Head of caudate nucleus (tissue), 42 donors: ENCODE results near the gene USP27X.

Source experiments
- DNase-seq, 42 donors: peaks; one replicate each; pipeline versions ENCODE4 v3.0.0 to v3.0.0-alpha.2; 2020 to 2021; ENCODE audit warnings: mixed read lengths in 7 of 42
- intact Hi-C: fragments of 100-400 bp; cut with DNase I; formaldehyde crosslinking; loops from one replicate; pipeline ENCODE4 v1.15.0; 2022

The USP27X gene

GRCh38 chrX:49879656-49880277, 483 bp downstream of the USP27X start:
- DNase-seq: peak in 5 of 42 donors; percentile 1 to 35 (median 4)
- intact Hi-C loops: no loop called here

DNA sequence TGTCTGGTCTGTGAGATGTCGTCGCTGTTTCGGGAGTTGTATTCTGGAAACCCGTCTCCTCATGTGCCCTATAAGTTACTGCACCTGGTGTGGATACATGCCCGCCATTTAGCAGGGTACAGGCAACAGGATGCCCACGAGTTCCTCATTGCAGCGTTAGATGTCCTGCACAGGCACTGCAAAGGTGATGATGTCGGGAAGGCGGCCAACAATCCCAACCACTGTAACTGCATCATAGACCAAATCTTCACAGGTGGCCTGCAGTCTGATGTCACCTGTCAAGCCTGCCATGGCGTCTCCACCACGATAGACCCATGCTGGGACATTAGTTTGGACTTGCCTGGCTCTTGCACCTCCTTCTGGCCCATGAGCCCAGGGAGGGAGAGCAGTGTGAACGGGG, 1.4 kb downstream of the USP27X start:
- intact Hi-C loops: no loop called here
- no peak for DNase-seq

GRCh38 chrX:49884290-49884862, 5.1 kb downstream of the USP27X start:
- DNase-seq: peak in 41 of 42 donors; percentile 14 to 80 (median 57)
- intact Hi-C loops: no loop called here

DNA sequence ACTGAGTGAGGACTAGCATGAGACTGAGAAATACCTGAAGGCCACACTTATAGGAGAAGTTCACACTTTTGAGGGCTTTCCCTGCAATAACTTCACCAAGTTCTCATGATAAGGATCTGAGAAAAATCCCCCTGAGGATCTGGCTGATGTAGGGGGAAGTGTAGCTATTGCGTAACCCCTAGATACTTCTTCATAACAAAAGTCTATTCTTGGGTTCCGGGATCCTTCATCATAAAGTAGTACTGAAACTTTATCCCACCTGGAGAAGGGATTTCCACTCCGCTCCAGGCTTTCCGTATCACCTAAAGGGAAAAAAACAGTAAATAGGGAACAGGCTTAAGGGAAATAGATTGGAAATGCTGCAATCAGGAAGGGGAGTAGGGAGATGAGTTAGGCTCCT, 13.3 kb downstream of the USP27X start:
- intact Hi-C loops: no loop called here

GRCh38 chrX:49896951-49897350, 17.7 kb downstream of the USP27X start:
- intact Hi-C loops: no loop called here

More for the DNA sequence above, 13.3 kb downstream of the USP27X start:
- no peak for DNase-seq

GRCh38 chrX:49901048-49901447, 21.8 kb downstream of the USP27X start:
- DNase-seq: no peak
- intact Hi-C loops: no loop called here

More at GRCh38 chrX:49896951-49897350, 17.7 kb downstream of the USP27X start:
- DNase-seq: no peak

GRCh38 chrX:49910344-49910743, 31.1 kb downstream of the USP27X start:
- intact Hi-C loops: loop anchor here (10.0 kb wide), 1 partner anchor 164 kb away; no protein-coding TSS in a partner anchor
- DNase-seq: no peak

- DNase-seq: no peak
- intact Hi-C loops: loop anchor here (10.0 kb wide), 1 partner anchor 163 kb away; no protein-coding TSS in a partner anchor
Observed at GRCh38 chrX:49912086-49912485, 32.8 kb downstream of the USP27X start.

- DNase-seq: no peak
- intact Hi-C loops: loop anchor here (10.0 kb wide), 1 partner anchor 162 kb away; no protein-coding TSS in a partner anchor
Observed at GRCh38 chrX:49912861-49913260, 33.6 kb downstream of the USP27X start.

GRCh38 chrX:49915361-49916222, 36.3 kb downstream of the USP27X start:
- intact Hi-C loops: loop anchor here (10.0 kb wide), 1 partner anchor 159 kb away; no protein-coding TSS in a partner anchor

GRCh38 chrX:49919617-49920016, 40.3 kb downstream of the USP27X start:
- intact Hi-C loops: loop anchor here (10.0 kb wide), 1 partner anchor 155 kb away; no protein-coding TSS in a partner anchor

More at GRCh38 chrX:49915361-49916222, 36.3 kb downstream of the USP27X start:
- DNase-seq: peak in 37 of 42 donors; percentile 7 to 78 (median 45)

DNA sequence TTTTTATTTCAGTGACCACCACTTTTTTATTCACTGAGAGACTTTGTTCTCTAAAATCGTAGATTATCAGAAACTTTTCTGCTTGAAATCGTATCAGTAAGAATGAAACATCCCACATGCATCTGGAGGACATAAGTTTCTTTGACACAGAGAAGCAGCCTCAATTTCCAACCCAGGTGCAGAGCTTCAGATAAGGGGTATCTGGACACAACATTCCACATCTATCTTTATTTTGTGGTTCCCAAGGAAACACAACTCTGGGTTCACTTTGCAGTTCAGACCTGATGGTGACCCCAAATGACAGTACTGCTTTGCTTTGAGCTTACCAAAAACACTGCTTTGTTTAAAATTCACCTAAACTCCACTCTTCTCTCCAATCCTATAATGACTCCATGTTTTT, 41.8 kb downstream of the USP27X start:
- no peak for DNase-seq
- intact Hi-C loops: no loop called here

More at GRCh38 chrX:49919617-49920016, 40.3 kb downstream of the USP27X start:
- DNase-seq: peak in 32 of 42 donors; percentile 1 to 70 (median 30)

DNA sequence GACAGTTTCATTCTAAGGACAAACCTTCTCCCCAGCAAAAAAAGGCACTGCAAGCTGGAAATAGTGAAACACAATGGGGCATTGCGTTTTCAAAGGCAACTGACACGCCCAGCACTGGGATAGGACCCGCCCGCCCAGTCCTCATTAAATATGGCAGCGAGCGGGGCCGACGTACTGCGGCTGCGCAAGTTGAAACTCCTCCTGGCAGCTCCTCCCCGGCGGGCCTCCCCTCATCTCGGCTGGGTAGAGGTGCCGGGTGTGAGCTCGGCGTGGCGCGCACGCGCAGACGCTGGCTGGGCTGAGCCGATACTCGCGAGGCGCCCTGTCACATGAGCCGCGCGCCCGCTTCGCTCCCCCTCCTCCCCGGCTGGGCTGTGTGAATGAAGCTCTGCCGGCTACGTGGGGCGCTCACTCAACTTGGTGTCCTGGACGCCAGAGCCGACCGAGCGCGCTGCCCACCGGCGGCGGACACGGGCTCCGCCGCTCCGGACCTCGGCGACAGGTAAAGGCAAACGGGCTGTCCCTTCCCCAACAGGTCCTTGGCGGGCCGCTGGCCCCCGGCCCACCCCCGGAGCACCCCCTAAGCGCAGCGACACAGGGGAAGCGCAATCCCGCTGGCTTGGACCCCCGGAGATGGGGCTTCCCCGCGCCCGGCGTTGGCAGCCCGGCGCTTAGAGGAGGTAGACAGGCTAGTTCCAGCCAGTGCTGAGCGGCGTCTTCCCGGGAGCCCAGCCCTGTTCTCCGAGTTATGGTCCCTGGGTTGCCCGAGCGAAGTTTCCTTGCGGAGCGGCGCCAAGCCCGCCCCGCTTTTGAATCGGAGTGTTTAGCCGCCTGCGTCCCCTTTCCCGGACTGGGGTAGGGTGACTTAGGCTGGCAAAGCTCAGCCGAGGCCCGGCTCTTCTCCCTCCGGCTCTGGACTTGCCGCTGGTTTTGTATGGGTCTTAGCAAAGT, 43.3 kb downstream of the USP27X start, which contains the start of gene CLCN5:
TSS of gene CLCN5 (plus strand) at position 306 of the 951 bp plus-strand sequence. CDS start 2,703 bp downstream, outside the sequence.
- intact Hi-C loops: no loop called here
- peak; percentile 87 to 97 (median 92) for DNase-seq

GRCh38 chrX:49925176-49925575, 45.9 kb downstream of the USP27X start:
- intact Hi-C loops: no loop called here
- no peak for DNase-seq

- intact Hi-C loops: no loop called here
Observed at GRCh38 chrX:49930039-49930438, 50.8 kb downstream of the USP27X start.

More at GRCh38 chrX:49930039-49930438, 50.8 kb downstream of the USP27X start:
- DNase-seq: no peak
